ENCODE measurements around the gene SCAF4. TPM values are rescaled to one million over a fixed set of nuclear protein-coding genes. Genes with fewer than 3 reads are reported as not detected.

The SCAF4 gene
- total RNA-seq, 1 experiment from 2014 or later, result 31.2 TPM

DNA sequence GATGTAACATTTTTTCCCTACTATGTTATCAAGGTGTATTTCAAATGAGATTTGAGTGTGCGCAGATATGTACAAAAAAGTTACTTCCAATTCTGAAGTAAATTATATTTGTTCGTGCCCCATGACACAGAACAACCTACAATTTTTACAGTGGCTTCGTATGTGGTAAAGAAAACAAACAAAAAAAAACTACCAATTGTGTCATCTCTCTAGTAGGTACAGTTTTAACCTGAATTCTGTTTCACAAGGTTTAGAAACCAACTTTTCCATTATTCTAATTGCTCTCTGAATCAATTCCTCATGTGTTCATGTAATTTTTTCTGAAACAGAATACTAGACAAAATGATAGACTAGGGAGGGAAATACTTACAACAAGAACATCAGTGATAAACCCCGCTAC is 7.4 kb downstream of the SCAF4 start:
- H3K4me3 Mint-ChIP-seq (ENCODE audit: low read depth, unreplicated experiment), result no peak overlapping the region
- CTCF ChIA-PET, result no interaction called here
- no peak overlapping the region for H3K27ac Mint-ChIP-seq (ENCODE audit: unreplicated experiment)
- TF ChIP-seq, protein P1, sequence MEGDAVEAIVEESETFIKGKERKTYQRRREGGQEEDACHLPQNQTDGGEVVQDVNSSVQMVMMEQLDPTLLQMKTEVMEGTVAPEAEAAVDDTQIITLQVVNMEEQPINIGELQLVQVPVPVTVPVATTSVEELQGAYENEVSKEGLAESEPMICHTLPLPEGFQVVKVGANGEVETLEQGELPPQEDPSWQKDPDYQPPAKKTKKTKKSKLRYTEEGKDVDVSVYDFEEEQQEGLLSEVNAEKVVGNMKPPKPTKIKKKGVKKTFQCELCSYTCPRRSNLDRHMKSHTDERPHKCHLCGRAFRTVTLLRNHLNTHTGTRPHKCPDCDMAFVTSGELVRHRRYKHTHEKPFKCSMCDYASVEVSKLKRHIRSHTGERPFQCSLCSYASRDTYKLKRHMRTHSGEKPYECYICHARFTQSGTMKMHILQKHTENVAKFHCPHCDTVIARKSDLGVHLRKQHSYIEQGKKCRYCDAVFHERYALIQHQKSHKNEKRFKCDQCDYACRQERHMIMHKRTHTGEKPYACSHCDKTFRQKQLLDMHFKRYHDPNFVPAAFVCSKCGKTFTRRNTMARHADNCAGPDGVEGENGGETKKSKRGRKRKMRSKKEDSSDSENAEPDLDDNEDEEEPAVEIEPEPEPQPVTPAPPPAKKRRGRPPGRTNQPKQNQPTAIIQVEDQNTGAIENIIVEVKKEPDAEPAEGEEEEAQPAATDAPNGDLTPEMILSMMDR (IDR thresholded peaks at IDR 0.05; ENCODE audit: unreplicated experiment), result no peak
- no peaks in the 10 kb centered on the region for H3K27me3 Mint-ChIP-seq (ENCODE audit: unreplicated experiment)
- BruUV-seq (replicated peaks), result no TSS peak
- no peaks in the 10 kb centered on the region for H3K9me3 Mint-ChIP-seq (ENCODE audit: low read depth, unreplicated experiment)
- no peaks in the 10 kb centered on the region for H3K36me3 Mint-ChIP-seq (ENCODE audit: insufficient read depth, unreplicated experiment)
- intact Hi-C loops (cut with micrococcal nuclease; ENCODE audit: unreplicated experiment), result no loop called here
- no peak for DNase-seq
- H3K4me1 Mint-ChIP-seq (ENCODE audit: low read depth, unreplicated experiment), result peaks cover 17% of the 10 kb centered on the region

DNA sequence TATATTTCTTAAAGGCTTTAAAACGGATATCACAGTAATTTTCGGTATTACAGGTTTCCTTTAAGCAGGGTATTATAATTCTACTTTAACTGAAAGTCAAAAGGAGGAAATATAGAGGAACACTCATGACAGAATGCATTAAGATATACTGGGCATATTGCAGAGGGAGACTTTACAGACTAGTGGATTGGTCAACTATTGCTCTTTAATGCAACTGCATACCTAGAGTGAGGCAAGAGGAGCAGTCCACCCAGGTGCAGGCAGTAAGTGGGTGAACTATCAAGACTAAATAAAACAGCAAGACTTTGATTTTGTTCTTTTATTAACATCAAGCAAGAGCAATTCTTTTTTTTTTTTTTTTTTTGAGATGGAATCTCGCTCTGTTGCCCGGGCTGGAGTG is 10.5 kb downstream of the SCAF4 start:
- Mint-ChIP-seq H3K4me1 (ENCODE audit: low read depth, unreplicated experiment) (peaks cover 17% of the 10 kb centered on the region), H3K27ac (ENCODE audit: unreplicated experiment) (no peak overlapping the region), H3K27me3 (ENCODE audit: unreplicated experiment) (no peaks in the 10 kb centered on the region), H3K36me3 (ENCODE audit: insufficient read depth, unreplicated experiment) (no peaks in the 10 kb centered on the region), H3K4me3 (ENCODE audit: low read depth, unreplicated experiment) (no peak overlapping the region), H3K9me3 (ENCODE audit: low read depth, unreplicated experiment) (no peaks in the 10 kb centered on the region)
- TF ChIP-seq, protein P1 (IDR thresholded peaks at IDR 0.05; ENCODE audit: unreplicated experiment), result no peak
- BruUV-seq (replicated peaks), result no TSS peak
- no peak for DNase-seq
- CTCF ChIA-PET, result no interaction called here
- intact Hi-C loops (cut with micrococcal nuclease; ENCODE audit: unreplicated experiment), result no loop called here

DNA sequence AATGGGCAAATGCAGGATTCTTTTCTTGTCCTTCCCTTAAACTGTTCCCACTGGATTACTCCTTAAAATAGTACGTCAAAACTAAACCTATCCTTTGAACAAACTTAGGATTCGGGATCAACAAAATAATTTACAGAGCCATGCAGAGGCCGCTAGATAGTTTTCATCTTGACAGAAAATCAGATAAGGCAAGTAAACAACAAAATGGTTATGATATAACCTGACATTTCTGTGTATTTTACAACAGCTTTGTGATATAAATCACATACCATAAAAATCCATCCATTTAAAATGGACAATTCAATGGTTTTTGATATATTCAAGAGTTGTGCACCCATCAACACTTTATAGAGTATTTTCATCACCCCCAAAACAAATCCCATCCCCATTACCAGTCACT is 11.2 kb downstream of the SCAF4 start:
- Mint-ChIP-seq H3K27me3 (ENCODE audit: unreplicated experiment) (no peaks in the 10 kb centered on the region), H3K4me1 (ENCODE audit: low read depth, unreplicated experiment) (peaks cover 17% of the 10 kb centered on the region), H3K9me3 (ENCODE audit: low read depth, unreplicated experiment) (no peaks in the 10 kb centered on the region), H3K27ac (ENCODE audit: unreplicated experiment) (no peak overlapping the region), H3K36me3 (ENCODE audit: insufficient read depth, unreplicated experiment) (no peaks in the 10 kb centered on the region), H3K4me3 (ENCODE audit: low read depth, unreplicated experiment) (no peak overlapping the region)
- intact Hi-C loops (cut with micrococcal nuclease; ENCODE audit: unreplicated experiment), result no loop called here
- CTCF ChIA-PET, result no interaction called here
- no peak for DNase-seq
- TF ChIP-seq, protein P1 (IDR thresholded peaks at IDR 0.05; ENCODE audit: unreplicated experiment), result no peak
- BruUV-seq (replicated peaks), result no TSS peak

DNA sequence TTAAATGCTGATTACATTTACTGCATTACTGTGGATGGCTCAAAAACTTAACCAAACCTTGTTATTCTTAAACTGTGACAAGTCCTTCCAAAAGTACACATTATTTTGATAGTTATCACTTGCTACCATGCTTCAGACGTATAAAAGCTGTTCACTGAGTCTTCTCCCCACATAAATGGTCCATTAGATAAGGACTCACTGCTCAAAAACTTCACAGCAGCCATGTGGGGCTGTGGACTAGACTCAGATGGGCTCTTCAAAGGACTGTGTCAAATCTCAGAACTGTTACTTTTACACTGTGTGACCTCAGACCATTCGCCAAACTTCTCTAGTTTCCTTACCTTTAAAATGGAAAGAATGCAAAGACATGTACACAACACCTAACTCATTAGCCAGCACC is 11.6 kb downstream of the SCAF4 start:
- TF ChIP-seq, protein P1 (IDR thresholded peaks at IDR 0.05; ENCODE audit: unreplicated experiment), result no peak
- Mint-ChIP-seq H3K27me3 (ENCODE audit: unreplicated experiment) (no peaks in the 10 kb centered on the region), H3K27ac (ENCODE audit: unreplicated experiment) (no peak overlapping the region), H3K36me3 (ENCODE audit: insufficient read depth, unreplicated experiment) (no peaks in the 10 kb centered on the region), H3K4me3 (ENCODE audit: low read depth, unreplicated experiment) (no peak overlapping the region), H3K9me3 (ENCODE audit: low read depth, unreplicated experiment) (no peaks in the 10 kb centered on the region), H3K4me1 (ENCODE audit: low read depth, unreplicated experiment) (peaks cover 19% of the 10 kb centered on the region)
- intact Hi-C loops (cut with micrococcal nuclease; ENCODE audit: unreplicated experiment), result no loop called here
- CTCF ChIA-PET, result no interaction called here
- BruUV-seq (replicated peaks), result no TSS peak
- no peak for DNase-seq

DNA sequence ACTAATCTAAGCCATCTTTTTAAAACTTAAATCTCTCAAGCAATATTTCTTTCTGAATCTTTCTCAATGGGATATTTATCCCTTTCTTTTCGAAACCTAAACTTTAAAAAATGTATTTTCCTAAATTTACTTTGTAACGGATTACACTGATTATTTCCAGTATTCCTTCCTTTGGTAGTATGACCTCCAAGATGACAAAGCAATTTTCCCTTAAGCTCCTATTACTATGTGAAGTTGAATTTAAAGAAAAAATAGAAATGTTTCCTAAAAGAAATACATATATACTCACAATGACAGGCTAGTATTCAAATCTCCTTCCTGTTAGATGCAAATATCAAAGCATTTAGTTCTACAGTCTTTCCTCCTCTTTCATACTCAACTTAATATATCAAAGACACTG is 15.8 kb downstream of the SCAF4 start:
- no peak overlapping the region for H3K27ac Mint-ChIP-seq (ENCODE audit: unreplicated experiment)
- no TSS peak for BruUV-seq (replicated peaks)
- TF ChIP-seq, protein P1 (IDR thresholded peaks at IDR 0.05; ENCODE audit: unreplicated experiment), result no peak
- DNase-seq, result no peak
- intact Hi-C loops (cut with micrococcal nuclease; ENCODE audit: unreplicated experiment), result no loop called here
- H3K9me3 Mint-ChIP-seq (ENCODE audit: low read depth, unreplicated experiment), result no peaks in the 10 kb centered on the region
- H3K4me3 Mint-ChIP-seq (ENCODE audit: low read depth, unreplicated experiment), result no peak overlapping the region
- H3K27me3 Mint-ChIP-seq (ENCODE audit: unreplicated experiment), result no peaks in the 10 kb centered on the region
- no peaks in the 10 kb centered on the region for H3K36me3 Mint-ChIP-seq (ENCODE audit: insufficient read depth, unreplicated experiment)
- CTCF ChIA-PET, result no interaction called here
- peaks cover 23% of the 10 kb centered on the region for H3K4me1 Mint-ChIP-seq (ENCODE audit: low read depth, unreplicated experiment)
